HG03558 (cell line): ENCODE results near the gene KCNE4.

Source experiments
- ATAC-seq: cut with Tn5 transposase; IDR thresholded peaks from one replicate; pipeline ENCODE4 v1.9.1; 2021; ENCODE audit warnings: moderate number of reproducible peaks; ENCODE audit not compliant: unreplicated experiment; ENCODE audit errors: extremely low read depth

KCNE4 gene

GRCh38 chr2:223104336-223105132 lies 52.5 kb downstream of the KCNE4 start:
- no peak for ATAC-seq
